Middle frontal gyrus (tissue), 1 donor: ENCODE results near the gene WASL.
A peak's percentile ranks its signal among the peaks of the same experiment; 100 is the strongest.

ENCODE experiments used
- DNase-seq: peaks from one replicate; pipeline ENCODE4 v3.0.0-alpha.2; 2015; ENCODE audit warnings: low spot score; ENCODE audit errors: extremely low spot score

WASL gene

GRCh38 chr7:123695944-123696677 lies 52.7 kb downstream of the WASL start:
- no peak for DNase-seq

GRCh38 chr7:123692471-123692877 lies 56.3 kb downstream of the WASL start:
- DNase-seq = no peak

DNA sequence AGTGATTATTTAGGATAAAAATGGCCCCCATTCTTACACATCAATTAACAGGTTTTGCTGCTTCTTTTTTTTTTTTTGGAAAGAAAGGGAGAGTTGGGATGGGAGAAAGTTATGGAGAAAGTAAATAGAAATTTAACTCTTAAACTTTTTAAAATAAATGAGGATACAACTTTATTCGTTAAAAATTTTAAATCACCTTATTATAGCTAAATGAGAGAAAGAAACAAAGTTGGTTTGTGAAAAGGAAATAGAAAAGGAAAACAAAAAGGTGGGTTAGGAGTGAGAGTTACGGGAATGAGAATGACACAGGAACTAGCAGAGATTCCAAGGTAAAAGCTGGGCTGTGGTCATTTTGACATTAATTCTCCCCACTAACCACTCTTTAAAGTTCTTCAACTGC lies 58.3 kb downstream of the WASL start:
- no peak for DNase-seq

GRCh38 chr7:123689250-123689649 lies 59.6 kb downstream of the WASL start:
- no peak for DNase-seq

DNA sequence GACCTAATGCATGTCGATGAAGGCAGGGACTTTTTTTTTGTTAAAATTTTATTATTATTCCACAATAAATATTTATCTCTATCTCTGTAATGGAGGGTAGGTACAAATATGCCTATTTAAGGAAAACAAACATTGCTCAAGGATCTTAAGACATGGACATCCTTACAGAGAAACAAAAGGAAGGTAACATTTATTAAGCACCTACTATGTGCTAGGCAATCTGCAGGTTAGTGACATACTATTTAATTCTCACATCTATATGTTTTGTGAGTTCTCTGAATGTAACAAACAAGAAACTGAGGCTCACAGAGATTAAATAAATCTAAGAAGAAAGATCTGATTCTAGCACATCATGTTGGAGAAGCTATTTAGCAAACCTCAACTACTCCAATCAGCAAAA lies 61.1 kb downstream of the WASL start:
- DNase-seq = no peak

- DNase-seq = no peak
These were observed 61.6 kb downstream of the WASL start for GRCh38 chr7:123687161-123687560.

GRCh38 chr7:123682690-123683089 lies 66.1 kb downstream of the WASL start:
- peak; percentile 37 for DNase-seq

GRCh38 chr7:123681561-123681960 lies 67.2 kb downstream of the WASL start:
- no peak for DNase-seq

DNA sequence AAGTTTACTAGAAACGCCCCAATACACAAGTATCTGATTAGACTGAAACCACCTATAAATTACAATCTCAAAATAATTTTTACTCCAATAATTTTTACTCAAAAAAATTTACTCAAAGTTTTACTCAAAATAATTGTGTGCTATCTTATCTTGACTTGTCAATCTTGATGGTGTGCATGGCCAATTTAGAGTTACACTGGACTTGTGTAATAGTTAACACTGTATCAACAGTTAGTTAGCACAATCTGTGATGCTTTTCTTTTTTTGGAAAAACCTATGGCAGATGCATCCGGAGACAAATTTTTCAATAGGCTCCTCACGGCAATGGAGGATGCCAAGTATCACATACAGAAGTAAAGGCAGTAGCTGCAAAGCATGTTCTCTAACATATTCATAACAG lies 68.2 kb downstream of the WASL start:
- DNase-seq = no peak

DNA sequence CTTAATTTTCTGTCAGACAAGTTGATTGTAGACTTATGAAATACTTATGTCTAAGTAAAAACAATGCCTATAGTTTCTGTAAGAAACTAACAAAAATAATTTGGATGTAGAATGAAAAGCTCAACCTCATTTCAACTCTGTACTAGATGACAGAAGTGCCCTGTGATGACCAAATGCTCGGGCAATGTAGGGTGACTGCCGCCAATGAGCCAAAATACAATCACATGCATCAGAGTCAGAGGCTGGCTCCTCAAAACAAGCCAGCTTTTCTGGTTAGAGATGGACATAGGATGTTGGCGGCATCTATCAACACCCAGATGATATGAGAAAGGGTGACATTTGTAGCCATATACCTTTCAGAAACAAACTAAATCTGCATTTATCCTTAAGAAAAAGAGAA lies 69.2 kb downstream of the WASL start:
- DNase-seq = no peak

DNA sequence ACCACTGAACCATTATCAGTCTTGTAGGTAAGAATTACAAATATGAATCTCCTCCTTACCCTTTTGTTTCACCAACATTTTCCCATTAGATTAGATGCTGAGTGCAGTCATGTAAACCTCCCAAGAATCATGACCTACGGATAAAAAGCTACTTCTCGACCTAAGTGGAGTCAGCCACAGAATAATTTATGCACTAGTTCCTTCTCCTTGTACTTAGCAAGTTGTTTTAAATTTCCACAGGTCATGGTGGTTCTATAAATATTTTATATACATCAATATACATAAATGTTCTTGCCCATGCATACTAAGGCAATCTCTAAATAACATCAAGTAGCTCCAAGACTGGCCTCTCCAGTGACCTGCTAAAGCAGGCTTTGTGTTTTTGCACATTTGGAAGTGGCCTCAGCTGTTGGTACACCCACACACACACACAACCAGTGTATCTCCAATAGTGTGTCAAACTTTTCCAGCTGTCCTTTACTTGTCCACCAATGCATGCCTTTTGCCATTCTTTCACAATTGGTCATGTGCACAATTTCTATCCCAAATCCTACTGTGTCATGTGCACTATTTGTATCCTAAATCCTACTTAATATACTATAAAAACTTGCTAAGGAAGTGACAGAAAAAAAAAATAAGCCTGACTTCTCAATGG lies 71.6 kb downstream of the WASL start:
- no peak for DNase-seq

DNA sequence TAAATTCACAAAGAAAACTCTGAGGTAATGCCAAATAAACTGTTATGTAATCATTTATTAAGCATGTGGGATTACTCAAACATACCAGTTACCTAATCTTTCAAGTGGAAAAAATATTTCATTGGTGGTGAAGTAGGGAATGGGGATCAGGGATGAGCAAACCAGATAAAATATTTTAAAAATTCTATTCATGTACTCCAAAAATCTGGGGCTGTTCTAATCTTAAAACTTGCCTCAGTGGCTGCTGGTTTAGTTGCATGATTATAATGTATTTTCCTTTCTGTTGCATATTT lies 73.7 kb downstream of the WASL start:
- no peak for DNase-seq

- DNase-seq = no peak
These were observed 74.2 kb downstream of the WASL start for GRCh38 chr7:123674399-123675180.

- no peak for DNase-seq
These were observed 74.9 kb downstream of the WASL start for GRCh38 chr7:123673752-123674398.

DNA sequence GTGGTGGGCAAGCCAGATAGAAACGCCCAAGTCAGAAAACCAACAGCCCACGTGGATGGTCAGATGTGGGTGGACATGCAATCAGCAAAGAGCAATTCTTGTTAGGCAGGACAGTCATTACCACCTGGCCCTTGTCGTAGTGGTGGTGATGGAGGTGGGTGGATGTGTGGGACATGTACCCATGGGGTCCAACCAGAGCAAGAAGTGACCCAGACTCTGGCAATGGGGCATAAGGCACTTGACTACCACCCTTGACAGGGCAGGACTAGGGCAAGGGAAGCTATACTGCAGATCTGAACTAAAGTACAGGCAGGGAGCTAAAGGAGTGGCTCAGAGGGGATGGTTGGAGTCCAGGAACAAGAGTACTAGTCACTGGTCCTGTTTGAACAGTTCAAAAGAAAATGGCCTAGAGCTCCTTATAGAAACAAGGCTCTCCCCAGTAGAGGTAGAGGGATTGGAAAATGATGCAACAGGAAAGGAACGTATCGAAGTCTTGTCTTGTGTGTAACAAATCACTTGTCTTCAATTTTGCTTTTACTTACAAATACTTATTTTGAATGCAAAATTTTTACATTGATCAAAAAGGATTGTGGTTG lies 75.6 kb downstream of the WASL start:
- DNase-seq = no peak

GRCh38 chr7:123669485-123669884 lies 79.3 kb downstream of the WASL start:
- DNase-seq = no peak

DNA sequence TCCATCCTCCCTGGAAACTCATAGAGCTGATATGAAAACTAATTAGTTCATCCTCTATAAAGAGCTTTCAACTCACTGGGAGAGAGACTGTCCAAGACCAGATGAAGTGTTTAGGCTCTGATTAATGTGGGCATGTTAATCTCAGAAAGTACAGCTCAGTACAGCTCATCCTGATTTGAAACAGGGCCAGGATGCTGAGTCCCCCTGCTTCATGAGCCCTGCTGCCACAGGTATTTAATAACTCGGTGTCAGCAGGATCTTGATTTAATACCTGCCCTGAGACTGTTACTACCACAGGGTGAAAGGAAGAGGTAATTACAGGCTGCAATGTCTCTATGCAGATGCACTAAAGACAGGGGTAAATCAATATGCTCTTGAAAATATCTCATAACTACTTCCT lies 82.3 kb downstream of the WASL start:
- no peak for DNase-seq

GRCh38 chr7:123665896-123666295 lies 82.9 kb downstream of the WASL start:
- DNase-seq = no peak

DNA sequence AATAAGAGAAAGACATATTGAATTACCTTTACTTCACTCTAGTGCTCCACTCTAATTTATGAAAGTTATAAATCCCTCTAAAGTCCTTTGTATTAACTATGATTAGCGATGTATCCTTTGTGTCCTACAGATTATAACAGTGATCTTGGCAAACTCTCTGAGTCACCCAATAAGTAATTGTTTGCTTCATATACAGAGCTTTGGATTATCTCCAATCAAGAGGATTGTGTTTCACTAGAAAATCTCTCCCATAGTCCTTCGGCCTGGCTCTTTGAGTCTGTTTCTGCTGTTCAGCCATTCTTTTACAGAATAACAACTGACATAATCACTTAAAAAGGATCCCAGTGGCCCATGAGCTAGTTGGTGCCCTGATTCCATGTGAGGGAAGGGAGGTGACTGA lies 83.6 kb downstream of the WASL start:
- no peak for DNase-seq

DNA sequence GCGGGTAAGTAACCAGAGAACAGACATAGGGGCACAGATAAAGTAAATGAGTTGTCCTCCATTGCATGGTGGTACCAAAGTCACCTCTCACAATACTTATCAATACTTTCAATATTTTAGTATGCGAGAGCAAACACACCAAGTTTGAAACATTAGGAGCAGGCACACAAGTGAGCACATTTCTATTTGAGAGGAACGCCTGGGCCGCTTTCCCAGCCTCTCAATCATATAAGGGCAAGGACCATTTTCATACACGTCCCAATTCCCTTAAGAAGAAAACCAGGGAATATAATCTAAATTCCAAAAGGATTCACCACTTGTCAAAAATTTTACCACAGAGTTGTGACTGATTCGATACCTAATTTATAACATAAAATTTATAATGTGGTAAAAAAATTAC lies 85.6 kb downstream of the WASL start:
- no peak for DNase-seq

GRCh38 chr7:123662755-123663154 lies 86.0 kb downstream of the WASL start:
- DNase-seq = no peak

DNA sequence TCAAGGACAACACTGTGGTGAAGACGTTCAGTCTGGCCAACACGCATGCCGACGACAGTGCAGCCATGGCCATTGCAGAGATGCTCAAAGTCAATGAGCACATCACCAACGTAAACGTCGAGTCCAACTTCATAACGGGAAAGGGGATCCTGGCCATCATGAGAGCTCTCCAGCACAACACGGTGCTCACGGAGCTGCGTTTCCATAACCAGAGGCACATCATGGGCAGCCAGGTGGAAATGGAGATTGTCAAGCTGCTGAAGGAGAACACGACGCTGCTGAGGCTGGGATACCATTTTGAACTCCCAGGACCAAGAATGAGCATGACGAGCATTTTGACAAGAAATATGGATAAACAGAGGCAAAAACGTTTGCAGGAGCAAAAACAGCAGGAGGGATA lies 86.5 kb downstream of the WASL start:
- DNase-seq = no peak
